ENCODE data around the gene GEMIN7. TPM values are rescaled to one million over a fixed set of nuclear protein-coding genes. Genes with fewer than 3 reads are reported as not detected.
A peak's percentile ranks its signal among the peaks of the same experiment; 100 is the strongest.

The GEMIN7 gene
- total and polyA plus RNA-seq, 2 of the 13 experiments (the other 11 are each of a cell fraction or from before 2014, with no cell fraction given), result 24.1 to 30.6 TPM

DNA sequence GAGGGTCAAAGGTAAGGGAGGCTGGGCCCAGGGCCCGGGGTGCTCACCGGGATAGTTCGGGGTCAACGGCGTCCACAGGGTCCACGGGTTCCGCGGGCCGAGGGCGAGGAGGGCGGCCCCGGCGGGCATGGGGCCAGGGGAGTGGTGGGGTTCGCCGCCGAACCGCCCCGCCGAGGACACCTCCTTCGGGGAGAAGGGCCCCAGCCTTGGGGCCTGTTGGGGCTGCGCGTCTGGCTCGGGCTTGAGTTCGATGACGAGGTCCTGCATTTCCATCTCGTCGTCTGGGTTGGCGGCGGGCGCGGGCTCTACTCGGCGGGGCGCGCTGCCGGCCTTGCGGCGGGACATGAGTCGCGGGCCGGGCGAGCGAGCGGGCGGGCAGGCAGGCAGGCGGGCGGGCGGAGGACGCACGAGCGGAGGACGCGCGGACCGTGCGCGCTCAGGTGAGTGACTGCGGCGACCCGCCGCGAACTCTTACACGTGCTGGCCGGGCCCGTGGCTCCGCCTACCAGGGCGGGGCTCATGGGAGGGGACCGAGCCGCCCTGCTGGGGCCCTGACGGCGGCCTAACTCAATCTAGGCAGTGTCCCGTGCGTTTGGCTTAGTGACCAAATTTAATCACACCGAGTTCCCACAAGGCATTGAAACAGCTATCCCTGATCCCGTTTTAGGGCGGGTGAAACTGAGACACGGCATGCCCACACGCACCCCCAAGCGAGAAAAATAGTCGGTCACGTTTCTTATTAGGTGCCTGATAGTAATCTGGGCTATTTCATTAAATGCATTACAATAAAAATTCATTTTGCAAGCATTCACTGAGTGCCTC is 2.8 kb upstream of the GEMIN7 start, which contains the start of gene ZNF296 (continued):
- TF ChIP-seq, protein P1, sequence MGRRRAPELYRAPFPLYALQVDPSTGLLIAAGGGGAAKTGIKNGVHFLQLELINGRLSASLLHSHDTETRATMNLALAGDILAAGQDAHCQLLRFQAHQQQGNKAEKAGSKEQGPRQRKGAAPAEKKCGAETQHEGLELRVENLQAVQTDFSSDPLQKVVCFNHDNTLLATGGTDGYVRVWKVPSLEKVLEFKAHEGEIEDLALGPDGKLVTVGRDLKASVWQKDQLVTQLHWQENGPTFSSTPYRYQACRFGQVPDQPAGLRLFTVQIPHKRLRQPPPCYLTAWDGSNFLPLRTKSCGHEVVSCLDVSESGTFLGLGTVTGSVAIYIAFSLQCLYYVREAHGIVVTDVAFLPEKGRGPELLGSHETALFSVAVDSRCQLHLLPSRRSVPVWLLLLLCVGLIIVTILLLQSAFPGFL (CRISPR knock-in tag; IDR thresholded peaks at IDR 0.05), result no peak
- TF ChIP-seq ZNF761 (CRISPR knock-in tag; conservative IDR thresholded peaks at IDR 0.05), result no peak
- no peak for TF ChIP-seq SMARCC2 (IDR thresholded peaks at IDR 0.05)
- TF ChIP-seq ZNF234 (CRISPR knock-in tag; conservative IDR thresholded peaks at IDR 0.05), result no peak
- no peak for TF ChIP-seq ZNF12 (CRISPR knock-in tag; IDR thresholded peaks at IDR 0.05)
- TF ChIP-seq KMT2B (CRISPR knock-in tag; IDR thresholded peaks at IDR 0.05), result peak; percentile 25; the same call in 1 of the 2 replicates
- TF ChIP-seq ZNF343 (CRISPR knock-in tag; IDR thresholded peaks at IDR 0.05), result no peak
- TF ChIP-seq, protein P2, sequence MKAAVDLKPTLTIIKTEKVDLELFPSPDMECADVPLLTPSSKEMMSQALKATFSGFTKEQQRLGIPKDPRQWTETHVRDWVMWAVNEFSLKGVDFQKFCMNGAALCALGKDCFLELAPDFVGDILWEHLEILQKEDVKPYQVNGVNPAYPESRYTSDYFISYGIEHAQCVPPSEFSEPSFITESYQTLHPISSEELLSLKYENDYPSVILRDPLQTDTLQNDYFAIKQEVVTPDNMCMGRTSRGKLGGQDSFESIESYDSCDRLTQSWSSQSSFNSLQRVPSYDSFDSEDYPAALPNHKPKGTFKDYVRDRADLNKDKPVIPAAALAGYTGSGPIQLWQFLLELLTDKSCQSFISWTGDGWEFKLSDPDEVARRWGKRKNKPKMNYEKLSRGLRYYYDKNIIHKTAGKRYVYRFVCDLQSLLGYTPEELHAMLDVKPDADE (CRISPR knock-in tag; IDR thresholded peaks at IDR 0.05), result no peak
- TF ChIP-seq ZNF333 (CRISPR knock-in tag; IDR thresholded peaks at IDR 0.05; ENCODE audit: borderline replicate concordance), result no peak
- TF ChIP-seq ATF7-NPFF (CRISPR knock-in tag; IDR thresholded peaks at IDR 0.05; ENCODE audit: low read depth), result peak; percentile 56; the same call in 1 of the 2 replicates
- TF ChIP-seq, protein P3, sequence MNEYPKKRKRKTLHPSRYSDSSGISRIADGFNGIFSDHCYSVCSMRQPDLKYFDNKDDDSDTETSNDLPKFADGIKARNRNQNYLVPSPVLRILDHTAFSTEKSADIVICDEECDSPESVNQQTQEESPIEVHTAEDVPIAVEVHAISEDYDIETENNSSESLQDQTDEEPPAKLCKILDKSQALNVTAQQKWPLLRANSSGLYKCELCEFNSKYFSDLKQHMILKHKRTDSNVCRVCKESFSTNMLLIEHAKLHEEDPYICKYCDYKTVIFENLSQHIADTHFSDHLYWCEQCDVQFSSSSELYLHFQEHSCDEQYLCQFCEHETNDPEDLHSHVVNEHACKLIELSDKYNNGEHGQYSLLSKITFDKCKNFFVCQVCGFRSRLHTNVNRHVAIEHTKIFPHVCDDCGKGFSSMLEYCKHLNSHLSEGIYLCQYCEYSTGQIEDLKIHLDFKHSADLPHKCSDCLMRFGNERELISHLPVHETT (CRISPR knock-in tag; conservative IDR thresholded peaks at IDR 0.05), result no peak
- TF ChIP-seq ZNF839 (CRISPR knock-in tag; IDR thresholded peaks at IDR 0.05; ENCODE audit: borderline replicate concordance), result no peak
- TF ChIP-seq THYN1 (CRISPR knock-in tag; IDR thresholded peaks at IDR 0.05; ENCODE audit: borderline replicate concordance, low read depth), result no peak
- TF ChIP-seq KLF6 (CRISPR knock-in tag; IDR thresholded peaks at IDR 0.05), result peak; percentile 77; the same call in 1 of the 2 replicates
- TF ChIP-seq ZNF546 (CRISPR knock-in tag; conservative IDR thresholded peaks at IDR 0.05), result peak; percentile 64; the same call in 1 of the 2 replicates
- no peak; the same call in 1 of the 2 replicates for TF ChIP-seq ZFP90 (CRISPR knock-in tag; IDR thresholded peaks at IDR 0.05; ENCODE audit: borderline replicate concordance)
- peak; percentile 85 for TF ChIP-seq TGIF2 (CRISPR knock-in tag; IDR thresholded peaks at IDR 0.05)
- TF ChIP-seq, protein P4, sequence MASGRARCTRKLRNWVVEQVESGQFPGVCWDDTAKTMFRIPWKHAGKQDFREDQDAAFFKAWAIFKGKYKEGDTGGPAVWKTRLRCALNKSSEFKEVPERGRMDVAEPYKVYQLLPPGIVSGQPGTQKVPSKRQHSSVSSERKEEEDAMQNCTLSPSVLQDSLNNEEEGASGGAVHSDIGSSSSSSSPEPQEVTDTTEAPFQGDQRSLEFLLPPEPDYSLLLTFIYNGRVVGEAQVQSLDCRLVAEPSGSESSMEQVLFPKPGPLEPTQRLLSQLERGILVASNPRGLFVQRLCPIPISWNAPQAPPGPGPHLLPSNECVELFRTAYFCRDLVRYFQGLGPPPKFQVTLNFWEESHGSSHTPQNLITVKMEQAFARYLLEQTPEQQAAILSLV (CRISPR knock-in tag; IDR thresholded peaks at IDR 0.05; ENCODE audit: borderline replicate concordance), result peak; percentile 25; the same call in 1 of the 2 replicates
- 0 out of 2 replicates have a peak, but pooled peaks have one; percentile 60 for TF ChIP-seq TMF1 (CRISPR knock-in tag; IDR thresholded peaks at IDR 0.05; ENCODE audit: low read depth)
- TF ChIP-seq TP53 (CRISPR knock-in tag; conservative IDR thresholded peaks at IDR 0.05), result no peak
- TF ChIP-seq KLF15 (CRISPR knock-in tag; IDR thresholded peaks at IDR 0.05; ENCODE audit: borderline replicate concordance), result no peak
- TF ChIP-seq, protein P5, sequence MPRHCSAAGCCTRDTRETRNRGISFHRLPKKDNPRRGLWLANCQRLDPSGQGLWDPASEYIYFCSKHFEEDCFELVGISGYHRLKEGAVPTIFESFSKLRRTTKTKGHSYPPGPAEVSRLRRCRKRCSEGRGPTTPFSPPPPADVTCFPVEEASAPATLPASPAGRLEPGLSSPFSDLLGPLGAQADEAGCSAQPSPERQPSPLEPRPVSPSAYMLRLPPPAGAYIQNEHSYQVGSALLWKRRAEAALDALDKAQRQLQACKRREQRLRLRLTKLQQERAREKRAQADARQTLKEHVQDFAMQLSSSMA (CRISPR knock-in tag; IDR thresholded peaks at IDR 0.05), result no peak
- TF ChIP-seq NR2F2 (IDR thresholded peaks at IDR 0.05; ENCODE audit: borderline replicate concordance, low read depth), result no peak
- TF ChIP-seq ZNF768 (CRISPR knock-in tag; IDR thresholded peaks at IDR 0.05), result peak; percentile 6; the same call in 1 of the 2 replicates
